GM12872 (cell line): Measurements from ENCODE around the gene CSK.

ENCODE experiments used
- CTCF ChIP-seq: IDR thresholded peaks from 3 replicates; pipeline ENCODE4 v1.5.1; 2011; ENCODE audit warnings: low read depth, mild to moderate bottlenecking, low read length, moderate library complexity; ENCODE audit not compliant: insufficient read depth

Gene CSK

GRCh38 chr15:74773329-74773728, 8.6 kb upstream of the CSK start:
- no peak for TF ChIP-seq CTCF

- TF ChIP-seq CTCF = no peak
Measured at GRCh38 chr15:74773731-74774252, 8.1 kb upstream of the CSK start.

- TF ChIP-seq CTCF = no peak
Measured at GRCh38 chr15:74775132-74775562, 6.7 kb upstream of the CSK start.

GRCh38 chr15:74775894-74776293, 6.0 kb upstream of the CSK start:
- TF ChIP-seq CTCF = no peak

GRCh38 chr15:74776821-74777768, 4.8 kb upstream of the CSK start:
- 0 out of 3 replicates have a peak, but pooled peaks have one; percentile 1 for TF ChIP-seq CTCF

- no peak for TF ChIP-seq CTCF
Measured at GRCh38 chr15:74777769-74778598, 3.9 kb upstream of the CSK start.

GRCh38 chr15:74778599-74778970, 3.3 kb upstream of the CSK start:
- TF ChIP-seq CTCF = no peak
